Measurements from ENCODE around the gene NADSYN1.

- TF ChIP-seq REST (IDR thresholded peaks at IDR 0.05; ENCODE audit: unreplicated experiment) (no peak), EZH2 (IDR thresholded peaks at IDR 0.05; ENCODE audit: low read depth, unreplicated experiment) (no peak), CTCF (conservative IDR thresholded peaks at IDR 0.05; ENCODE audit: low read depth in 2 of 2) (no peak), POLR2AphosphoS5 (IDR thresholded peaks at IDR 0.05; ENCODE audit: low read depth) (no peak), NANOG (IDR thresholded peaks at IDR 0.05; ENCODE audit: borderline replicate concordance) (no peak), EZH2phosphoT487 (IDR thresholded peaks at IDR 0.05; ENCODE audit: unreplicated experiment) (no peak), ZNF114 (CRISPR knock-in tag; IDR thresholded peaks at IDR 0.05) (no peak)
Measured at GRCh38 chr11:71542879-71543777, 90.1 kb downstream of the NADSYN1 start.

Measured in GM23338 (cell line).